ENCODE results near the gene CMSS1.

DNA sequence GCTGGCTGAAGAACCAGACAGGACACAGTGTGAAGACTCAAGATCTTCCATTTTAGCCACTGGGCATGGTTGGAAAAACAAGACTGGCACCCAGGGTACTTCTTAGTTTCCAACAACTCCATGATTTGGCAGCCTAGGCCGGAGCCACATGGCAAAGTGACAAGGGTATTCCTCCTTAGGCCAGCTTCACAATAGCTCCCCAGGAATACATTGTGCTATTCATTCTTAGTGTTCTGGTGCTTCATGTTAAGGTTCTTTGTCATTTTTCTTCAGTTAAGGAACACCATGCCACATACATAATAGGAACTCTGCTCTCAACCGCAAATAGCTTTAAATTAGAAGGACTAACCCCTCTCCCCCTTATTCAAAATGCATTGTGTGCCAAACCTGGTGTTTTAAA lies 304.7 kb downstream of the CMSS1 start:
- TF ChIP-seq, protein P1, sequence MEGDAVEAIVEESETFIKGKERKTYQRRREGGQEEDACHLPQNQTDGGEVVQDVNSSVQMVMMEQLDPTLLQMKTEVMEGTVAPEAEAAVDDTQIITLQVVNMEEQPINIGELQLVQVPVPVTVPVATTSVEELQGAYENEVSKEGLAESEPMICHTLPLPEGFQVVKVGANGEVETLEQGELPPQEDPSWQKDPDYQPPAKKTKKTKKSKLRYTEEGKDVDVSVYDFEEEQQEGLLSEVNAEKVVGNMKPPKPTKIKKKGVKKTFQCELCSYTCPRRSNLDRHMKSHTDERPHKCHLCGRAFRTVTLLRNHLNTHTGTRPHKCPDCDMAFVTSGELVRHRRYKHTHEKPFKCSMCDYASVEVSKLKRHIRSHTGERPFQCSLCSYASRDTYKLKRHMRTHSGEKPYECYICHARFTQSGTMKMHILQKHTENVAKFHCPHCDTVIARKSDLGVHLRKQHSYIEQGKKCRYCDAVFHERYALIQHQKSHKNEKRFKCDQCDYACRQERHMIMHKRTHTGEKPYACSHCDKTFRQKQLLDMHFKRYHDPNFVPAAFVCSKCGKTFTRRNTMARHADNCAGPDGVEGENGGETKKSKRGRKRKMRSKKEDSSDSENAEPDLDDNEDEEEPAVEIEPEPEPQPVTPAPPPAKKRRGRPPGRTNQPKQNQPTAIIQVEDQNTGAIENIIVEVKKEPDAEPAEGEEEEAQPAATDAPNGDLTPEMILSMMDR (IDR thresholded peaks at IDR 0.05; ENCODE audit: low read depth, low read length, missing input control): no peak
- TF ChIP-seq RAD21 (IDR thresholded peaks at IDR 0.05) (no peak), FOXA1 (IDR thresholded peaks at IDR 0.05) (no peak), RXRA (IDR thresholded peaks at IDR 0.05) (no peak), JUND (IDR thresholded peaks at IDR 0.05) (no peak), GABPA (IDR thresholded peaks at IDR 0.05 in 1 of 2, conservative IDR thresholded peaks at IDR 0.05 in 1 of 2) (no peak)
- TF ChIP-seq, protein P2, sequence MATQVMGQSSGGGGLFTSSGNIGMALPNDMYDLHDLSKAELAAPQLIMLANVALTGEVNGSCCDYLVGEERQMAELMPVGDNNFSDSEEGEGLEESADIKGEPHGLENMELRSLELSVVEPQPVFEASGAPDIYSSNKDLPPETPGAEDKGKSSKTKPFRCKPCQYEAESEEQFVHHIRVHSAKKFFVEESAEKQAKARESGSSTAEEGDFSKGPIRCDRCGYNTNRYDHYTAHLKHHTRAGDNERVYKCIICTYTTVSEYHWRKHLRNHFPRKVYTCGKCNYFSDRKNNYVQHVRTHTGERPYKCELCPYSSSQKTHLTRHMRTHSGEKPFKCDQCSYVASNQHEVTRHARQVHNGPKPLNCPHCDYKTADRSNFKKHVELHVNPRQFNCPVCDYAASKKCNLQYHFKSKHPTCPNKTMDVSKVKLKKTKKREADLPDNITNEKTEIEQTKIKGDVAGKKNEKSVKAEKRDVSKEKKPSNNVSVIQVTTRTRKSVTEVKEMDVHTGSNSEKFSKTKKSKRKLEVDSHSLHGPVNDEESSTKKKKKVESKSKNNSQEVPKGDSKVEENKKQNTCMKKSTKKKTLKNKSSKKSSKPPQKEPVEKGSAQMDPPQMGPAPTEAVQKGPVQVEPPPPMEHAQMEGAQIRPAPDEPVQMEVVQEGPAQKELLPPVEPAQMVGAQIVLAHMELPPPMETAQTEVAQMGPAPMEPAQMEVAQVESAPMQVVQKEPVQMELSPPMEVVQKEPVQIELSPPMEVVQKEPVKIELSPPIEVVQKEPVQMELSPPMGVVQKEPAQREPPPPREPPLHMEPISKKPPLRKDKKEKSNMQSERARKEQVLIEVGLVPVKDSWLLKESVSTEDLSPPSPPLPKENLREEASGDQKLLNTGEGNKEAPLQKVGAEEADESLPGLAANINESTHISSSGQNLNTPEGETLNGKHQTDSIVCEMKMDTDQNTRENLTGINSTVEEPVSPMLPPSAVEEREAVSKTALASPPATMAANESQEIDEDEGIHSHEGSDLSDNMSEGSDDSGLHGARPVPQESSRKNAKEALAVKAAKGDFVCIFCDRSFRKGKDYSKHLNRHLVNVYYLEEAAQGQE (IDR thresholded peaks at IDR 0.05): no peak
- TF ChIP-seq, protein P3, sequence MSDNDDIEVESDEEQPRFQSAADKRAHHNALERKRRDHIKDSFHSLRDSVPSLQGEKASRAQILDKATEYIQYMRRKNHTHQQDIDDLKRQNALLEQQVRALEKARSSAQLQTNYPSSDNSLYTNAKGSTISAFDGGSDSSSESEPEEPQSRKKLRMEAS (IDR thresholded peaks at IDR 0.05): no peak
- TF ChIP-seq, protein P4, sequence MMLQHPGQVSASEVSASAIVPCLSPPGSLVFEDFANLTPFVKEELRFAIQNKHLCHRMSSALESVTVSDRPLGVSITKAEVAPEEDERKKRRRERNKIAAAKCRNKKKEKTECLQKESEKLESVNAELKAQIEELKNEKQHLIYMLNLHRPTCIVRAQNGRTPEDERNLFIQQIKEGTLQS (IDR thresholded peaks at IDR 0.05): no peak
